ENCODE measurements around the gene SLC25A27.

Gene SLC25A27

DNA sequence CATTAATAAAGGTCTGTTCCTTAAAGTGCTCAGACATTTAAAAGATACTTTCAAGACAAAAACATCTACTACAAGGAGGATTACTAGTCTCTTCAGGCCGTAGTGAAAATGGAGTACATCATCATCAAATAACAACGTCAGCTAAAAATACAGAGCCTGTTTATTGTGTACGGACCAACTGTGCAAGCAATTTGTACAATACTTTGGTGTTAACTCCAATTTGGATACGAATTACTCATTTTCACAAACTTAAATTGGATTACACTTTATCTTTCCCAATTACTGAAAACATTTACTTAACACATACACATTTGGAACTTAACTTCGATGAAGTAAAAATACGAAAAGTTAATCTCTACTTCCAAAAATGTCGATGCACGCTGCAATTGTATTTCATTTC is 959 bp upstream of the SLC25A27 start:
- no peak for DNase-seq

- no peak for DNase-seq
Observed at GRCh38 chr6:46652232-46652602, 558 bp upstream of the SLC25A27 start.

GRCh38 chr6:46653439-46654195 is 842 bp downstream of the SLC25A27 start:
- DNase-seq = no peak

GRCh38 chr6:46655803-46656202 is 3.0 kb downstream of the SLC25A27 start:
- no peak for DNase-seq

- no peak for DNase-seq
Observed at GRCh38 chr6:46657642-46658041, 4.9 kb downstream of the SLC25A27 start.

DNA sequence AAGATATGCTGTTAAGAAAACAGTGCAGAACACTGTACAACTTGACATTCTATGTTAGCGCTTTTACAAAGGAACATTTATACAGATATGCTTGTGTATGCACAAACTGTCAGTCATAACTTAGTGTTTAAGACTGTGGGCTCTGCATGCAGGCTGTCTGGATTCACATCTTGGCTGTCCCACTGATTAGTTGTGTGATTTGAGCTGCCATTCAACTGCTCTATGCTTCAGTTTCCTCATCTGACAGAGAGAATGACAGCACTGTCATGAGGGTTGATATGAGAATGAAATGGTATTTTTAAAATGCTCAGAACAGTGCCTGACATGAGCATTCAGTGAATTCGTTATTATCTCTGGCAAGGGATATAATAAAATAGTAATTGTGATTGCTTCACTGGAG is 8.7 kb downstream of the SLC25A27 start:
- no peak for DNase-seq

DNA sequence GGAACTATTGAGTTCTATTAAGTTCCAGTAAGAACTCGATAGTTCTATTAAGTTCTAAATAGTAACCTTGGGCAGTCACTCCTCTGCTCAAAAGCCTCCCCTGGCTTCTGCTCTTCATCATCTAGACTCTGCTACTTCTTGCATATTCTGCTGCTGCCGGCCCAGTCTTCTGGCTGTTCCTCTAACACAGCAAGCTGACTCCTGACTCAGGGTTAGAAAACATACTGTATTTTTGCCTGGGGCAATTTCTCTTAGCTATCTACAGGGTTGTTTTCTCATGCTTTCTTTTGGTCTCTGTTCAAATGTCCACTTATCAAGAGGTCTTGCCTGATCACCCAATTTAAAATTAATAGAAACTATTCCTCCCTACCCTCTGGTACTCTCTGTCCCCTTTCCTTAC is 14.6 kb downstream of the SLC25A27 start:
- DNase-seq = no peak

- DNase-seq = no peak
Observed at GRCh38 chr6:46674410-46674809, 21.6 kb downstream of the SLC25A27 start.

DNA sequence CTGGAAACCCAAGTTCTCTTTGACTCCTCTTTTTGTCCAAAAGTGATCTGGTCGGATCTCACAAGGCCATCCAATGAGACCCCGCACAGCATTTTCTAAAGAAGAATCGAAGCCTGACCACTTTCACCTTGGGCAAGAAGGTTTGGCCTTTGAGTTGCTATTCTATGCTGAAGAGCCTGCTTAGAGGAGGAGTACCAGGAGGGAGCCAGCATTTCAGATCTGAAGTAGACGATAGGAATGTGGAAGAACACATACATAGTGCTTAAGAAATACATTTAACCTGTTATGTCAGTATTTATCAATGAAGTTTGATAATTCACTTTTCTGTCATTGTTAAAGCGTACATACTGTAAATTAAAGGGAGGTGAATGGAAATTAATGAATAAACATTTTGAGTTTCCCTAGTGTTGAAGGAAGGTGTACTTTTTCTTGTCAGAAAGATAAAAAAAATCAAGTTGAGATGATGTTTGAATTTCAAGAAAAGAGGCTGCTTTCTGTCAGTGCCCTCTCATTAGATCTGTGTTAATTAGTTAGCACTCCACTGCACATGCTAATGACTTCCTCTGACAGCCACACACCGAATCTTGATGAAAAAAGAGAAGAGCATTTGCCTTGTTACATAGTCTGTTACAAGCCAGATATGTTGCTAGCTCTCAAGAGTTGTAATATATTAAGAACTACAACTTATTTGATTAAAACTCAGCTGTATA is 24.0 kb downstream of the SLC25A27 start:
- no peak for DNase-seq

DNA sequence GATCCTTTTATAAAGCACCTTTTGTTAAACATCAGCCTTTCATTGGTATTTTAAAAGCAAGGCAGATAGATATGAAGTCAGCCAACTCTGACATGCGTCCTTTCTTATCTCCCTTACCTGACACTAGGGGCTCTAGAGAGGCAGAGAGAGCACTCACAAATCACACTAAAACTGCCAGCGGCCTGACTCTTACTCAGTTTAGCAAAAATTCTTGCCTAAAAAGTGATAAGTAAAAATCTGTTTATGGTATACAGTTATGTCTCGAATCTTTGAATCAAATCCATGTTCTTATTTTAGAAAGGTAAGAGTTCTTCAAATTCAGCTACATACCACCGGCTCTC is 24.5 kb downstream of the SLC25A27 start:
- DNase-seq = peak; percentile 5

GRCh38 chr6:46684771-46685170 is 32.0 kb downstream of the SLC25A27 start:
- DNase-seq = peak; percentile 44

DNA sequence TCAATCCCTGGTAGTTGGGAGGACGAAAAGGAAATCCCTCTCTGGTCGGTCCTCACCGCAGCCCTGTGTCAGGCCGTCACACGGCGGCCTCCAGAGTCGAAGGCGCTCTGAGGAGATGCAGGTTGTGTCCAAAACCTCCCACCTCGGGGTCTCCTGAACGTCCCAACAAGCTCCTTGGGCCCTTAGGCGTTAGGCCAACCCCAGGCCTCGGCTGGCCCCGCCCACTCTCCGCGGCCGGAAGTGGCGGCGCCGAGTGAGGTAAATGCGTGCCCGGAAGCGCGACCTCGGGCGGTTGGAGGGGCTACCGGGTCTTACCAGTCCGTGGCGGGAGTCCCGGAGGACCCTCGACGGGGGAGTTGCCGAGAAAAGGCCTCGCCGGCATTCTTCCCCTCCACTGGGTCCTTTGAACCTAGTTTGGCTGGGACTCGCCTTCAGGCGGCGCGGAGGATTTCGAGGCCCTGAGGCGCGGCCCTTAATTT is 34.9 kb downstream of the SLC25A27 start, which contains the start of gene TDRD6:
TSS of gene TDRD6 (plus strand) at position 267 of the 479 bp plus-strand sequence. CDS start 244 bp downstream, outside the sequence.
- DNase-seq = no peak

DNA sequence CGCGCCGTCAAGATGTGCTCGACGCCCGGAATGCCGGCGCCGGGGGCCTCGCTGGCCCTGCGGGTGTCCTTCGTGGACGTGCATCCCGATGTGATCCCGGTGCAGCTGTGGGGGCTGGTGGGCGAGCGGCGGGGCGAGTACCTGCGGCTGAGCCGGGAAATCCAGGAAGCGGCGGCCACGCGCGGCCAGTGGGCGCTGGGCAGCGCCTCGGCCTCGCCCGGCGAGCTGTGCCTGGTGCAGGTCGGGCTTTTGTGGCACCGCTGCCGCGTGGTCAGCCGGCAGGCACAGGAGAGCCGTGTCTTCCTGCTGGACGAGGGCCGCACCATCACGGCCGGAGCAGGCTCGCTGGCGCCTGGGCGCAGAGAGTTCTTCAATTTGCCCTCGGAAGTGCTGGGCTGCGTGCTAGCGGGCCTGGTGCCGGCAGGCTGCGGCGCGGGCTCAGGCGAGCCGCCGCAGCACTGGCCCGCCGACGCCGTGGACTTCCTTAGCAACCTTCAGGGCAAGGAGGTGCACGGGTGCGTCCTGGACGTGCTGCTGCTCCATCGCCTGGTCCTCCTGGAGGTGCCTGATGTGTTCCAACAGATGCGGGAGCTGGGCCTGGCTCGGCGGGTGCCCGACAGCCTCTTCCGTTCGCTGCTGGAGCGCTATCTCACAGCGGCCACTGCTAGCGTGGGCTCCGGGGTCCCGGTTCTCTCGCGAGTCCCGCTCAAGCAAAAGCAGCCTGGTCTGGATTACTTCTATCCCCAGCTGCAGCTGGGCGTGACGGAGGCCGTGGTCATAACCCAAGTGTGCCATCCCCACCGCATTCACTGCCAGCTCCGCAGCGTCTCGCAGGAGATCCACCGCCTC is 35.6 kb downstream of the SLC25A27 start:
- DNase-seq = no peak

GRCh38 chr6:46688966-46689335 is 36.2 kb downstream of the SLC25A27 start:
- DNase-seq = no peak

- DNase-seq = no peak
Observed at GRCh38 chr6:46689657-46690056, 36.9 kb downstream of the SLC25A27 start.

DNA sequence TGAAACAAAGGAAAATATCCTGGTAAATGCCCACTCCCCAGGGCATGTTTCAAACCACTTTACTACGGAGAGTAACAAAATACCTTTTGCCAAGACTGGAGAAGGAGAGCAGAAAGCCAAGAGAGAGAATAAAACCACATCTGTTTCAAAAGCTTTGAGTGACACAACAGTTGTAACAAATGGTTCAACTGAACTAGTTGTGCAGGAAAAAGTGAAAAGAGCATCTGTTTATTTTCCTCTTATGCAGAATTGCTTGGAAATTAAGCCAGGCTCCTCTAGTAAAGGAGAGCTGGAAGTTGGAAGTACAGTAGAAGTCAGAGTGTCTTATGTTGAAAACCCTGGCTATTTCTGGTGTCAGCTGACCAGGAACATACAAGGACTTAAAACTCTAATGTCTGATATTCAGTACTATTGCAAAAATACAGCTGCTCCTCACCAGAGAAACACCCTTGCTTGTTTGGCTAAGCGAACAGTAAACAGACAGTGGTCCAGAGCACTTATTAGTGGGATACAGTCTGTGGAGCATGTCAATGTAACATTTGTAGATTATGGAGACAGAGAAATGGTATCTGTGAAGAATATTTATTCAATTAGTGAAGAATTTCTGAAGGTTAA is 37.5 kb downstream of the SLC25A27 start:
- DNase-seq = no peak

DNA sequence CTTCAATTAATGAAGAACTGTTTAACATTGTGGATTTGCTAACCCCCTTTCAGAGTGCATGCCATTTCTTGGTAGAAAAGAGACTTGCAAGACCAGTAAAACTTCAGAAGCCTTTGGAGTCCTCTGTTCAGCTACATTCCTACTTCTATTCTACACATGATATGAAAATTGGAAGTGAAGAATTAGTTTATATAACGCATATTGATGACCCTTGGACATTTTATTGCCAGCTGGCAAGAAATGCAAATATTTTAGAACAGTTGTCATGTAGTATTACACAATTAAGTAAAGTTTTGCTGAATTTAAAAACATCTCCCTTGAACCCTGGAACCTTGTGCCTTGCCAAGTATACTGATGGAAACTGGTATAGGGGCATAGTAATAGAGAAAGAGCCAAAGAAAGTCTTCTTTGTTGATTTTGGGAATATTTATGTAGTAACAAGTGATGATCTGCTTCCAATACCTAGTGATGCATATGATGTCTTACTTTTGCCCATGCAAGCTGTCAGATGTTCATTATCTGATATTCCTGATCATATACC is 38.2 kb downstream of the SLC25A27 start:
- no peak for DNase-seq

GRCh38 chr6:46699970-46700369 is 47.2 kb downstream of the SLC25A27 start:
- no peak for DNase-seq

GRCh38 chr6:46704562-46704961 is 51.8 kb downstream of the SLC25A27 start:
- DNase-seq = no peak

DNA sequence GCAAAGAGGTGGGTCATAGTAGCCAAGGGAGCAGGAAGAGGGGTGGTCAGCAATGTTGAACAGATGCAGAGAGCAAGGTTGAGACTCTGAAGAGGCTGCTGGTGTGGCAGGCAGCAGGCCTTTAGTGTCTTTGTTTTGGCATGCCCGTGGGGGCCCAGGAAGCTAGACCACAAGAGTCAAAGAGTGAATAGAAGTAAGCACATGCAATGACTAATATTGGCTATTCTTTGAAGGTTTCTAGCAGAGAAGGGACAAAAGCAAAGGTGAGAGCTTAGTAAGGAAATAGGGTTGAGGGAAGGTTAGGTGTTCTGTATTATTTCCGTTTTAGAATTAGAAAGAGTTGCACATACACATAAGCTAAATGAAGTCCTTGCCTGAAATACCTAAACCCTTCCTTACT is 53.7 kb downstream of the SLC25A27 start:
- DNase-seq = no peak

GRCh38 chr6:46711491-46711890 is 58.7 kb downstream of the SLC25A27 start:
- DNase-seq = no peak

- DNase-seq = no peak
Observed at GRCh38 chr6:46715141-46715540, 62.4 kb downstream of the SLC25A27 start.

GRCh38 chr6:46719099-46719498 is 66.3 kb downstream of the SLC25A27 start:
- DNase-seq = peak; percentile 34

Data from fibroblast of skin of right biceps (primary cell).